Muscle of leg (tissue), 11 donors: ENCODE data around the gene MRPL38. TPM values are rescaled to one million over a fixed set of nuclear protein-coding genes. Genes with fewer than 3 reads are reported as not detected.

Source experiments
- DNase-seq: peaks from one replicate; pipeline ENCODE4 v3.0.0; 2013
- H3K27ac ChIP-seq: one replicate; pipeline ENCODE4 v1.5.1; 2013; ENCODE audit warnings: mild to moderate bottlenecking, low read length, control low read depth
- H3K27me3 ChIP-seq: one replicate; pipeline ENCODE4 v1.6.1; 2013; ENCODE audit warnings: low read length; ENCODE audit not compliant: control insufficient read depth, insufficient read depth
- H3K36me3 ChIP-seq: one replicate; pipeline ENCODE4 v1.6.1; 2013; ENCODE audit warnings: low read length; ENCODE audit not compliant: control insufficient read depth, insufficient read depth
- H3K4me1 ChIP-seq: one replicate; pipeline ENCODE4 v1.6.1; 2013; ENCODE audit warnings: low read length; ENCODE audit not compliant: control insufficient read depth, insufficient read depth
- H3K4me3 ChIP-seq: one replicate; pipeline ENCODE4 v1.5.1; 2013; ENCODE audit warnings: low read length, control low read depth
- H3K9me3 ChIP-seq: replicated peaks from 2 replicates; pipeline ENCODE4 v1.6.1; 2013; ENCODE audit warnings: low read depth, low read length; ENCODE audit not compliant: control insufficient read depth
- WGBS: methylation state at CpG from one replicate; pipeline ENCODE4 v1.1.5; 2013; ENCODE audit warnings: missing lambda C conversion rate; ENCODE audit not compliant: insufficient coverage; 5-methylcytosine and 5-hydroxymethylcytosine counted together
- polyA plus RNA-seq, 8 donors: library from polyadenylated mRNA; unstranded; fragments of 120-200 nt; gene quantifications; one replicate each; pipeline versions ENCODE4 v1.2.1 to v1.2.3, GENCODE V29; 2013; ENCODE audit warnings: inconsistent platforms in 1 of 8, low replicate concordance in 1 of 8; ENCODE audit not compliant: insufficient read length in 8 of 8, insufficient read depth in 1 of 8
- total RNA-seq: library from RNA; stranded (reverse); fragments of 120-200 nt; gene quantifications from one replicate; pipeline ENCODE4 v1.2.4, GENCODE V29; 2013

The MRPL38 gene
- total and polyA plus RNA-seq, 9 donors: 28.2 to 81.4 (median 71.6) TPM

GRCh38 chr17:75909051-75909811 lies 4.5 kb upstream of the MRPL38 start:
- no peak overlapping the region for H3K4me3 ChIP-seq
- no peak overlapping the region for H3K27ac ChIP-seq
- no peaks in the 10 kb centered on the region for H3K27me3 ChIP-seq
- H3K36me3 ChIP-seq: peaks cover 13% of the 10 kb centered on the region
- H3K4me1 ChIP-seq: peaks cover 23% of the 10 kb centered on the region
- H3K9me3 ChIP-seq: no peaks in the 10 kb centered on the region
- DNase-seq: no peak
- 66% methylated on average over 8 of the region's 14 CpGs for WGBS

GRCh38 chr17:75908201-75908600 lies 3.5 kb upstream of the MRPL38 start:
- DNase-seq: no peak

GRCh38 chr17:75906143-75906884 lies 1.6 kb upstream of the MRPL38 start:
- Histone ChIP-seq H3K36me3 (peaks cover 21% of the 10 kb centered on the region), H3K27ac (no peak overlapping the region), H3K4me3 (no peak overlapping the region), H3K9me3 (no peaks in the 10 kb centered on the region), H3K27me3 (no peaks in the 10 kb centered on the region), H3K4me1 (peaks cover 35% of the 10 kb centered on the region)
- WGBS: 91% methylated on average over 6 of the region's 10 CpGs
- DNase-seq: no peak

More at GRCh38 chr17:75908201-75908600, 3.5 kb upstream of the MRPL38 start:
- 71% methylated on average over 5 of the region's 6 CpGs for WGBS
- Histone ChIP-seq H3K36me3 (peaks cover 14% of the 10 kb centered on the region), H3K27ac (no peak overlapping the region), H3K9me3 (no peaks in the 10 kb centered on the region), H3K4me3 (no peak overlapping the region), H3K27me3 (no peaks in the 10 kb centered on the region), H3K4me1 (peaks cover 34% of the 10 kb centered on the region)

- H3K36me3 ChIP-seq: peaks cover 53% of the 10 kb centered on the region
- H3K4me3 ChIP-seq: no peak overlapping the region
- no peak overlapping the region for H3K27ac ChIP-seq
- 90% methylated on average over 2 of the region's 6 CpGs for WGBS
- H3K27me3 ChIP-seq: no peaks in the 10 kb centered on the region
- peaks cover 22% of the 10 kb centered on the region for H3K4me1 ChIP-seq
- DNase-seq: no peak
- no peaks in the 10 kb centered on the region for H3K9me3 ChIP-seq
These were observed 2.3 kb downstream of the MRPL38 start for GRCh38 chr17:75902406-75902805.

GRCh38 chr17:75901727-75902126 lies 3.0 kb downstream of the MRPL38 start:
- 88% methylated on average over 14 of the region's 18 CpGs for WGBS

GRCh38 chr17:75900691-75901533 lies 3.8 kb downstream of the MRPL38 start:
- Histone ChIP-seq H3K4me3 (no peak overlapping the region), H3K27me3 (no peaks in the 10 kb centered on the region), H3K4me1 (peaks cover 28% of the 10 kb centered on the region), H3K9me3 (no peaks in the 10 kb centered on the region), H3K27ac (no peak overlapping the region), H3K36me3 (peaks cover 53% of the 10 kb centered on the region)
- 91% methylated on average over 9 of the region's 13 CpGs for WGBS
- no peak for DNase-seq

More at GRCh38 chr17:75901727-75902126, 3.0 kb downstream of the MRPL38 start:
- Histone ChIP-seq H3K36me3 (peaks cover 53% of the 10 kb centered on the region), H3K9me3 (no peaks in the 10 kb centered on the region), H3K27ac (no peak overlapping the region), H3K4me1 (peaks cover 27% of the 10 kb centered on the region), H3K4me3 (no peak overlapping the region), H3K27me3 (no peaks in the 10 kb centered on the region)
- no peak for DNase-seq

- Histone ChIP-seq H3K27ac (no peak overlapping the region), H3K27me3 (no peaks in the 10 kb centered on the region), H3K4me3 (no peak overlapping the region), H3K36me3 (peaks cover 53% of the 10 kb centered on the region), H3K4me1 (peaks cover 32% of the 10 kb centered on the region), H3K9me3 (no peaks in the 10 kb centered on the region)
- DNase-seq: peak; percentile 17
- 82% methylated on average over 19 of the region's 23 CpGs for WGBS
These were observed 4.8 kb downstream of the MRPL38 start for GRCh38 chr17:75899767-75900468.

GRCh38 chr17:75899353-75899752 lies 5.3 kb downstream of the MRPL38 start:
- peaks cover 36% of the 10 kb centered on the region for H3K4me1 ChIP-seq
- WGBS: 90% methylated on average over 11 of the region's 13 CpGs

GRCh38 chr17:75898791-75899190 lies 5.9 kb downstream of the MRPL38 start:
- peak; percentile 5 for DNase-seq
- Histone ChIP-seq H3K9me3 (no peaks in the 10 kb centered on the region), H3K36me3 (peaks cover 53% of the 10 kb centered on the region), H3K27me3 (no peaks in the 10 kb centered on the region), H3K27ac (no peak overlapping the region), H3K4me3 (no peak overlapping the region), H3K4me1 (peaks cover 36% of the 10 kb centered on the region)
- whole genome bisulfite sequencing: 93% methylated on average over 14 of the region's 16 CpGs

More at GRCh38 chr17:75899353-75899752, 5.3 kb downstream of the MRPL38 start:
- no peak overlapping the region for H3K4me3 ChIP-seq
- no peak overlapping the region for H3K27ac ChIP-seq
- H3K27me3 ChIP-seq: no peaks in the 10 kb centered on the region
- peaks cover 53% of the 10 kb centered on the region for H3K36me3 ChIP-seq
- peak; percentile 7 for DNase-seq
- no peaks in the 10 kb centered on the region for H3K9me3 ChIP-seq
